Mesendoderm (in vitro differentiated cells): Measurements from ENCODE around the gene TMEM117.
"Not testable (repeated sequence)": the region's sequence is repeated elsewhere in the genome, so short reads cannot be mapped to it uniquely, and the experiment has no call there.

Experiments used
- DNase-seq: peaks from one replicate; pipeline ENCODE4 v3.0.0; 2013
- H2AK5ac ChIP-seq: 2 replicates; pipeline ENCODE4 v1.6.1; 2013; ENCODE audit warnings: low read length, inconsistent platforms
- H2BK120ac ChIP-seq: 2 replicates; pipeline ENCODE4 v1.6.1; 2013; ENCODE audit warnings: low read depth, mild to moderate bottlenecking, low read length, moderate library complexity, mixed read lengths
- H2BK15ac ChIP-seq: replicated peaks from 2 replicates; pipeline ENCODE4 v1.6.1; 2013; ENCODE audit warnings: low read depth, mild to moderate bottlenecking, moderate library complexity
- H2BK5ac ChIP-seq: 2 replicates; pipeline ENCODE4 v1.6.1; 2013; ENCODE audit warnings: low read length, inconsistent platforms
- H3K18ac ChIP-seq: 2 replicates; pipeline ENCODE4 v1.6.1; 2013; ENCODE audit warnings: mild to moderate bottlenecking, low read length, mixed read lengths
- H3K23ac ChIP-seq: one replicate; pipeline ENCODE4 v1.6.1; 2013; ENCODE audit warnings: low read length
- H3K27ac ChIP-seq: 2 replicates; pipeline ENCODE4 v1.5.1; 2013; ENCODE audit warnings: low read depth, mild to moderate bottlenecking, inconsistent platforms, low read length, moderate library complexity
- H3K27me3 ChIP-seq: 2 replicates; pipeline ENCODE4 v1.6.1; 2013; ENCODE audit warnings: low read length, control low read depth, mild to moderate bottlenecking, inconsistent platforms; ENCODE audit not compliant: insufficient read depth, poor library complexity
- H3K36me3 ChIP-seq: 2 replicates; pipeline ENCODE4 v1.6.1; 2013; ENCODE audit warnings: low read length, inconsistent platforms; ENCODE audit not compliant: control insufficient read depth, insufficient read depth
- H3K4ac ChIP-seq: one replicate; pipeline ENCODE4 v1.6.1; 2013; ENCODE audit warnings: low read depth, mild to moderate bottlenecking, low read length, moderate library complexity
- H3K4me1 ChIP-seq: 2 replicates; pipeline ENCODE4 v1.6.1; 2013; ENCODE audit warnings: low read depth, low read length, inconsistent platforms; ENCODE audit not compliant: control insufficient read depth
- H3K4me2 ChIP-seq: 2 replicates; pipeline ENCODE4 v1.6.1; 2013; ENCODE audit warnings: low read length
- H3K4me3 ChIP-seq: 2 replicates; pipeline ENCODE4 v1.5.1; 2013; ENCODE audit warnings: mild to moderate bottlenecking, low read length
- H3K56ac ChIP-seq: one replicate; pipeline ENCODE4 v1.6.1; 2013; ENCODE audit warnings: low read length
- H3K79me1 ChIP-seq: 2 replicates; pipeline ENCODE4 v1.6.1; 2013; ENCODE audit warnings: low read length, inconsistent platforms
- H3K79me2 ChIP-seq: 2 replicates; pipeline ENCODE4 v1.6.1; 2013; ENCODE audit warnings: mild to moderate bottlenecking, low read length; ENCODE audit not compliant: control insufficient read depth, insufficient read depth
- H3K9ac ChIP-seq: 2 replicates; pipeline ENCODE4 v1.6.1; 2013; ENCODE audit warnings: low read length, inconsistent platforms
- H4K5ac ChIP-seq: one replicate; pipeline ENCODE4 v1.6.1; 2013; ENCODE audit warnings: low read length
- H4K8ac ChIP-seq: one replicate; pipeline ENCODE4 v1.6.1; 2013; ENCODE audit warnings: low read depth, mild to moderate bottlenecking, control low read depth, low read length, moderate library complexity
- WGBS: extraction: QIAGEN DNeasy Blood & Tissue Kit; methylation state at CpG from one replicate; pipeline ENCODE4 v1.1.7; 2013; ENCODE audit warnings: low lambda C conversion rate, missing lambda C conversion rate; ENCODE audit not compliant: insufficient coverage; ENCODE audit errors: extremely low coverage; 5-methylcytosine and 5-hydroxymethylcytosine counted together

TMEM117 gene

GRCh38 chr12:44025499-44025898 lies 189.6 kb downstream of the TMEM117 start:
- Histone ChIP-seq H3K27ac (no peak overlapping the region), H2BK15ac (no peak overlapping the region), H2AK5ac (no peak overlapping the region), H3K23ac (no peak overlapping the region), H3K4me3 (no peak overlapping the region), H4K5ac (no peak overlapping the region), H3K4ac (no peak overlapping the region), H3K4me1 (no peaks in the 10 kb centered on the region), H2BK5ac (no peak overlapping the region), H3K36me3 (no peaks in the 10 kb centered on the region), H3K27me3 (no peaks in the 10 kb centered on the region), H4K8ac (no peak overlapping the region), H3K79me1 (no peaks in the 10 kb centered on the region), H3K56ac (no peak overlapping the region), H3K79me2 (no peaks in the 10 kb centered on the region), H3K9ac (no peak overlapping the region), H3K4me2 (no peak overlapping the region), H2BK120ac (no peak overlapping the region), H3K18ac (no peak overlapping the region)
- WGBS, result no CpG with 5 or more reads among the region's 3 CpGs
- DNase-seq, result no peak

DNA sequence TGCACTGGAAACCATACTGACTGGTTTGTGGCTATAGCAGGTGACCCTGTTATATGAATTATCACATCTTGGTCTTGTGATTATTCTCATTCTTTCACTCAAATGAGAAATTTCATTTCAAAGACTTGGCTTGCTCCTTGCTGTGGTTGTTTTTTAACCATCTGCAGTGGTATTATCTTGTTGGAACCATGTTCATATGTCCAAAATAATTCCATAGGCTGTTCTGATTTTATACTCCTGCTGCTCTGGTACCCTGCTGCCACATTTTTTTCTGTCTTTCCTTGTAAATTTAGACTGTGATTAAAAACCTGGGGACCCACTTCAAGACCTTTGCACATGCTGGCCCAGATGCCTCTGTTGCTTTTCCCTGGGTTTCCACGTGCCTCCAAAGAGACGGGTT lies 190.2 kb downstream of the TMEM117 start:
- Histone ChIP-seq H3K79me1 (no peaks in the 10 kb centered on the region), H2BK5ac (no peak overlapping the region), H3K27me3 (no peaks in the 10 kb centered on the region), H3K79me2 (no peaks in the 10 kb centered on the region), H2BK15ac (no peak overlapping the region), H3K4me3 (no peak overlapping the region), H3K9ac (no peak overlapping the region), H3K23ac (no peak overlapping the region), H3K27ac (no peak overlapping the region), H3K56ac (no peak overlapping the region), H4K5ac (no peak overlapping the region), H3K4ac (no peak overlapping the region), H3K36me3 (no peaks in the 10 kb centered on the region), H4K8ac (no peak overlapping the region), H3K18ac (no peak overlapping the region), H3K4me1 (no peaks in the 10 kb centered on the region), H3K4me2 (no peak overlapping the region), H2AK5ac (no peak overlapping the region), H2BK120ac (no peak overlapping the region)
- no CpG with 5 or more reads among the region's 2 CpGs for WGBS
- no peak for DNase-seq

DNA sequence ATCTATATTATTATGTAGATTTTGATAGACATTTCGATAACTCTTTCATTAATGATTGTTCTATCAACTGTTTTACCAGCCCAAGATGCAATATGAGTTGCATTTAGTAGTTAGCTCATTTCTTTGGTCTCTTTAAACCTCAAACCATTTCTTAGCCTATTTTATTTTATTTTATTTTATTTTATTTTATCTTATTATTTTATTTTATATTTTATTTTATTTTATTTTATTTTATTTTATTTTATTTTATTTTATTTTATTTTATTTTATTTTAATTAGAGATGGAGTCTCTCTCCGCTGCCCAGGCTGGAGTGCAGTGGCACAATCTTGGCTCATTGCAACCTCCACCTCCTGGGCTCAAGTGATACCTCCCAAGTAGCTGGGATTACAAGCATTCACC lies 191.0 kb downstream of the TMEM117 start:
- H4K8ac ChIP-seq, result not testable (repeated sequence)

DNA sequence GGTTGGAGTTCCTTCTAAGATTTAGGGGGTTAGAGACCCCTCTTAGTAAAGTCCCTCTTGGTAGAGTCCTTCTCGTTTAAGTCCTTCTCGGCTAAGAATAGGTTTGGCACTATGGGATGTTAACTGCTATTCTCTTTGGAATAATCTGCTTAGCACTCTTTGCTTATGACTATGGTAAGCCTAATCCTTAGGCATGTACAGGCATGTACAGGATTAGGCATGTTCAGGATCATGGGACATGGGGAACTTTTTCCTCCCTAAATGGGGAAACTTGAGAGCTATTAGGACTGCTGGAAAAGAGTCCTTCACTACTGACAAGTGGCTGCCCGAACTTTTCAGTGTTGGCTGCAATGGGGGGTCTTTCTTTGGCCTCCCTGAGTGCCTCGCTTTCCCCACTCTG lies 193.3 kb downstream of the TMEM117 start:
- Histone ChIP-seq H4K5ac (no peak overlapping the region), H4K8ac (no peak overlapping the region), H2BK120ac (no peak overlapping the region), H3K36me3 (no peaks in the 10 kb centered on the region), H2BK15ac (no peak overlapping the region), H3K23ac (no peak overlapping the region), H3K79me2 (no peaks in the 10 kb centered on the region), H2AK5ac (no peak overlapping the region), H3K18ac (no peak overlapping the region), H3K56ac (no peak overlapping the region), H3K4me2 (no peak overlapping the region), H3K9ac (no peak overlapping the region), H3K27me3 (no peaks in the 10 kb centered on the region), H2BK5ac (no peak overlapping the region), H3K27ac (no peak overlapping the region), H3K4me3 (no peak overlapping the region), H3K79me1 (no peaks in the 10 kb centered on the region), H3K4ac (no peak overlapping the region), H3K4me1 (no peaks in the 10 kb centered on the region)
- no CpG with 5 or more reads among the region's 4 CpGs for WGBS
- no peak for DNase-seq

More for the DNA sequence above, 191.0 kb downstream of the TMEM117 start:
- not testable (repeated sequence) for H3K4me3 ChIP-seq, H3K9ac ChIP-seq, H2BK5ac ChIP-seq, H3K18ac ChIP-seq, H2BK15ac ChIP-seq, H3K4ac ChIP-seq, H3K36me3 ChIP-seq, H2BK120ac ChIP-seq, H3K4me1 ChIP-seq, H2AK5ac ChIP-seq, H3K27me3 ChIP-seq, DNase-seq, H3K79me1 ChIP-seq, H4K5ac ChIP-seq, H3K56ac ChIP-seq, H3K23ac ChIP-seq, H3K4me2 ChIP-seq, H3K27ac ChIP-seq, H3K79me2 ChIP-seq
- no CpG with 5 or more reads among the region's 2 CpGs for WGBS

- Histone ChIP-seq H2BK5ac (no peak overlapping the region), H2AK5ac (no peak overlapping the region), H2BK15ac (no peak overlapping the region), H3K27ac (no peak overlapping the region), H3K18ac (no peak overlapping the region), H2BK120ac (no peak overlapping the region), H3K79me1 (no peaks in the 10 kb centered on the region), H4K5ac (no peak overlapping the region), H3K56ac (no peak overlapping the region), H3K9ac (no peak overlapping the region), H3K23ac (no peak overlapping the region), H3K79me2 (no peaks in the 10 kb centered on the region), H3K27me3 (no peaks in the 10 kb centered on the region), H3K4me1 (no peaks in the 10 kb centered on the region), H3K4me2 (no peak overlapping the region), H3K4ac (no peak overlapping the region), H4K8ac (no peak overlapping the region), H3K36me3 (no peaks in the 10 kb centered on the region), H3K4me3 (no peak overlapping the region)
- no CpG with 5 or more reads among the region's 1 CpG for WGBS
- DNase-seq, result peak; percentile 7
These were observed 195.7 kb downstream of the TMEM117 start for GRCh38 chr12:44031472-44032185.

GRCh38 chr12:44034906-44035305 lies 199.0 kb downstream of the TMEM117 start:
- no peak overlapping the region for H3K9ac ChIP-seq
- no peak overlapping the region for H3K18ac ChIP-seq
- no CpG with 5 or more reads among the region's 5 CpGs for WGBS
- H3K27me3 ChIP-seq, result no peaks in the 10 kb centered on the region
- no peak overlapping the region for H2AK5ac ChIP-seq
- H2BK5ac ChIP-seq, result no peak overlapping the region
- H3K79me2 ChIP-seq, result no peaks in the 10 kb centered on the region
- H3K36me3 ChIP-seq, result no peaks in the 10 kb centered on the region
- no peak overlapping the region for H4K8ac ChIP-seq
- no peak overlapping the region for H2BK120ac ChIP-seq
- H2BK15ac ChIP-seq, result no peak overlapping the region
- no peaks in the 10 kb centered on the region for H3K4me1 ChIP-seq
- no peak overlapping the region for H4K5ac ChIP-seq
- no peak overlapping the region for H3K27ac ChIP-seq
- H3K56ac ChIP-seq, result no peak overlapping the region
- no peak overlapping the region for H3K4me2 ChIP-seq
- H3K4me3 ChIP-seq, result no peak overlapping the region
- no peak for DNase-seq
- H3K79me1 ChIP-seq, result no peaks in the 10 kb centered on the region
- H3K23ac ChIP-seq, result no peak overlapping the region
- no peak overlapping the region for H3K4ac ChIP-seq
